8988T (cell line): ENCODE data around the gene KRI1.
A peak's percentile ranks its signal among the peaks of the same experiment; 100 is the strongest.
"Not testable (repeated sequence)": the region's sequence is repeated elsewhere in the genome, so short reads cannot be mapped to it uniquely, and the experiment has no call there.

ENCODE experiments used
- DNase-seq: peaks from one replicate; pipeline ENCODE4 v3.0.0; 2011

Gene KRI1

GRCh38 chr19:10574462-10574861 lies 8.7 kb upstream of the KRI1 start:
- no peak for DNase-seq

GRCh38 chr19:10573793-10574192 lies 8.0 kb upstream of the KRI1 start:
- DNase-seq, result not testable (repeated sequence)

GRCh38 chr19:10568826-10569651 lies 3.2 kb upstream of the KRI1 start, which contains the start of gene CDKN2D:
TSS of gene CDKN2D (minus strand) at chr19:10568979. CDS start at chr19:10568653, 326 bp downstream.
- peak; percentile 83 for DNase-seq

- DNase-seq, result no peak
Observed at GRCh38 chr19:10568062-10568825, 2.4 kb upstream of the KRI1 start.

- no peak for DNase-seq
Observed at GRCh38 chr19:10567656-10568055, 1.8 kb upstream of the KRI1 start.

GRCh38 chr19:10566658-10567410 lies 1.0 kb upstream of the KRI1 start:
- no peak for DNase-seq

- DNase-seq, result no peak
Observed at GRCh38 chr19:10566408-10566657, 523 bp upstream of the KRI1 start.

- DNase-seq, result peak; percentile 78
Observed at GRCh38 chr19:10565028-10565566, 713 bp downstream of the KRI1 start.

- DNase-seq, result no peak
Observed at GRCh38 chr19:10562609-10563008, 3.2 kb downstream of the KRI1 start.

GRCh38 chr19:10560154-10560553 lies 5.7 kb downstream of the KRI1 start:
- no peak for DNase-seq

- no peak for DNase-seq
Observed at GRCh38 chr19:10557603-10558197, 8.1 kb downstream of the KRI1 start.

GRCh38 chr19:10555610-10555973 lies 10.2 kb downstream of the KRI1 start:
- no peak for DNase-seq

- DNase-seq, result no peak
Observed at GRCh38 chr19:10554760-10555609, 10.8 kb downstream of the KRI1 start.

GRCh38 chr19:10553943-10554381 lies 11.8 kb downstream of the KRI1 start:
- no peak for DNase-seq

GRCh38 chr19:10553087-10553667 lies 12.6 kb downstream of the KRI1 start:
- no peak for DNase-seq

GRCh38 chr19:10552510-10553053 lies 13.2 kb downstream of the KRI1 start:
- peak; percentile 78 for DNase-seq

- no peak for DNase-seq
Observed at GRCh38 chr19:10551698-10552301, 14.0 kb downstream of the KRI1 start.

GRCh38 chr19:10551006-10551405 lies 14.8 kb downstream of the KRI1 start:
- DNase-seq, result not testable (repeated sequence)

GRCh38 chr19:10550336-10550735 lies 15.5 kb downstream of the KRI1 start:
- no peak for DNase-seq

GRCh38 chr19:10549733-10550132 lies 16.1 kb downstream of the KRI1 start:
- DNase-seq, result no peak
